ENCODE data around the gene PLA2G2F. TPM values are rescaled to one million over a fixed set of nuclear protein-coding genes. Genes with fewer than 3 reads are reported as not detected.

Gene PLA2G2F
- total and polyA plus RNA-seq, 9 of the 15 experiments (the other 6 are each of a cell fraction or from before 2014, with no cell fraction given), result not detected

DNA sequence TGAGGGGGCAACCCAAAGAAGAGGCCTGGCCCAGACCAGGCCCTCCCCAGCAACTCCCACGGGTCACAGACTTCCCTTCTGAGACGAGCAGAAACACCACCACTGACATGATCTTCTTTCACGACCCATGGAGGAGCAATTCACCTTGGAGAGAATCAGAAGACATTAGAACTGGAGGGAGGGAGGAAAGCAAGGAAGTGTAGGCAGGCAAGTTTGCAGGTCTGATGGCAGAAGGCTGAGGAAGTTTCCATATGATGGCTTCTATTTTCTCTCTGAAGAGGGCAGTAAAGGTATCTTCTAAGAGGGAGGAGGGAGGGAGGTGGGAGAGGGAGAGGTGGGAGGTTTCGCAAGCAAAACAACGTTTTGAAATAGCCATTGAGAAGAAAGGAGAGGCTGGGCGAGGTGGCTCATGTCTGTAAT is 45.4 kb downstream of the PLA2G2F start (continued):
- TF ChIP-seq, protein P1, sequence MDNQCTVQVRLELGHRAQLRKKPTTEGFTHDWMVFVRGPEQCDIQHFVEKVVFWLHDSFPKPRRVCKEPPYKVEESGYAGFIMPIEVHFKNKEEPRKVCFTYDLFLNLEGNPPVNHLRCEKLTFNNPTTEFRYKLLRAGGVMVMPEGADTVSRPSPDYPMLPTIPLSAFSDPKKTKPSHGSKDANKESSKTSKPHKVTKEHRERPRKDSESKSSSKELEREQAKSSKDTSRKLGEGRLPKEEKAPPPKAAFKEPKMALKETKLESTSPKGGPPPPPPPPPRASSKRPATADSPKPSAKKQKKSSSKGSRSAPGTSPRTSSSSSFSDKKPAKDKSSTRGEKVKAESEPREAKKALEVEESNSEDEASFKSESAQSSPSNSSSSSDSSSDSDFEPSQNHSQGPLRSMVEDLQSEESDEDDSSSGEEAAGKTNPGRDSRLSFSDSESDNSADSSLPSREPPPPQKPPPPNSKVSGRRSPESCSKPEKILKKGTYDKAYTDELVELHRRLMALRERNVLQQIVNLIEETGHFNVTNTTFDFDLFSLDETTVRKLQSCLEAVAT (IDR thresholded peaks at IDR 0.05), result peak in 1 of 2 experiments; percentile 76; a peak in 2 of 4 replicates
- TF ChIP-seq ZC3H4 (CRISPR knock-in tag; IDR thresholded peaks at IDR 0.05; ENCODE audit: borderline replicate concordance), result no peak
- peak; percentile 77; the same call in 1 of the 2 replicates for TF ChIP-seq ZNF263 (CRISPR knock-in tag; IDR thresholded peaks at IDR 0.05; ENCODE audit: borderline replicate concordance)
- peak; percentile 41 for TF ChIP-seq BRD9 (IDR thresholded peaks at IDR 0.05; ENCODE audit: low read depth, partially characterized antibody)
- 0 out of 2 replicates have a peak, but pooled peaks have one; percentile 24 for TF ChIP-seq OTX1 (CRISPR knock-in tag; IDR thresholded peaks at IDR 0.05)
- TF ChIP-seq, protein P2, sequence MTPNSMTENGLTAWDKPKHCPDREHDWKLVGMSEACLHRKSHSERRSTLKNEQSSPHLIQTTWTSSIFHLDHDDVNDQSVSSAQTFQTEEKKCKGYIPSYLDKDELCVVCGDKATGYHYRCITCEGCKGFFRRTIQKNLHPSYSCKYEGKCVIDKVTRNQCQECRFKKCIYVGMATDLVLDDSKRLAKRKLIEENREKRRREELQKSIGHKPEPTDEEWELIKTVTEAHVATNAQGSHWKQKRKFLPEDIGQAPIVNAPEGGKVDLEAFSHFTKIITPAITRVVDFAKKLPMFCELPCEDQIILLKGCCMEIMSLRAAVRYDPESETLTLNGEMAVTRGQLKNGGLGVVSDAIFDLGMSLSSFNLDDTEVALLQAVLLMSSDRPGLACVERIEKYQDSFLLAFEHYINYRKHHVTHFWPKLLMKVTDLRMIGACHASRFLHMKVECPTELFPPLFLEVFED (CRISPR knock-in tag; conservative IDR thresholded peaks at IDR 0.05), result peak; percentile 54; the same call in 1 of the 2 replicates
- TF ChIP-seq, protein P3, sequence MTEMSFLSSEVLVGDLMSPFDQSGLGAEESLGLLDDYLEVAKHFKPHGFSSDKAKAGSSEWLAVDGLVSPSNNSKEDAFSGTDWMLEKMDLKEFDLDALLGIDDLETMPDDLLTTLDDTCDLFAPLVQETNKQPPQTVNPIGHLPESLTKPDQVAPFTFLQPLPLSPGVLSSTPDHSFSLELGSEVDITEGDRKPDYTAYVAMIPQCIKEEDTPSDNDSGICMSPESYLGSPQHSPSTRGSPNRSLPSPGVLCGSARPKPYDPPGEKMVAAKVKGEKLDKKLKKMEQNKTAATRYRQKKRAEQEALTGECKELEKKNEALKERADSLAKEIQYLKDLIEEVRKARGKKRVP (CRISPR knock-in tag; IDR thresholded peaks at IDR 0.05), result no peak
- 0 out of 2 replicates have a peak, but pooled peaks have one; percentile 19 for TF ChIP-seq ZNF584 (CRISPR knock-in tag; IDR thresholded peaks at IDR 0.05; ENCODE audit: low read depth)
- TF ChIP-seq, protein P4, sequence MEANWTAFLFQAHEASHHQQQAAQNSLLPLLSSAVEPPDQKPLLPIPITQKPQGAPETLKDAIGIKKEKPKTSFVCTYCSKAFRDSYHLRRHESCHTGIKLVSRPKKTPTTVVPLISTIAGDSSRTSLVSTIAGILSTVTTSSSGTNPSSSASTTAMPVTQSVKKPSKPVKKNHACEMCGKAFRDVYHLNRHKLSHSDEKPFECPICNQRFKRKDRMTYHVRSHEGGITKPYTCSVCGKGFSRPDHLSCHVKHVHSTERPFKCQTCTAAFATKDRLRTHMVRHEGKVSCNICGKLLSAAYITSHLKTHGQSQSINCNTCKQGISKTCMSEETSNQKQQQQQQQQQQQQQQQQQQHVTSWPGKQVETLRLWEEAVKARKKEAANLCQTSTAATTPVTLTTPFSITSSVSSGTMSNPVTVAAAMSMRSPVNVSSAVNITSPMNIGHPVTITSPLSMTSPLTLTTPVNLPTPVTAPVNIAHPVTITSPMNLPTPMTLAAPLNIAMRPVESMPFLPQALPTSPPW (CRISPR knock-in tag; IDR thresholded peaks at IDR 0.05), result peak; percentile 86
- TF ChIP-seq, protein P5, sequence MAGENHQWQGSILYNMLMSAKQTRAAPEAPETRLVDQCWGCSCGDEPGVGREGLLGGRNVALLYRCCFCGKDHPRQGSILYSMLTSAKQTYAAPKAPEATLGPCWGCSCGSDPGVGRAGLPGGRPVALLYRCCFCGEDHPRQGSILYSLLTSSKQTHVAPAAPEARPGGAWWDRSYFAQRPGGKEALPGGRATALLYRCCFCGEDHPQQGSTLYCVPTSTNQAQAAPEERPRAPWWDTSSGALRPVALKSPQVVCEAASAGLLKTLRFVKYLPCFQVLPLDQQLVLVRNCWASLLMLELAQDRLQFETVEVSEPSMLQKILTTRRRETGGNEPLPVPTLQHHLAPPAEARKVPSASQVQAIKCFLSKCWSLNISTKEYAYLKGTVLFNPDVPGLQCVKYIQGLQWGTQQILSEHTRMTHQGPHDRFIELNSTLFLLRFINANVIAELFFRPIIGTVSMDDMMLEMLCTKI (IDR thresholded peaks at IDR 0.05; ENCODE audit: partially characterized antibody), result no peak
- 0 out of 2 replicates have a peak, but pooled peaks have one; percentile 57 for TF ChIP-seq NFATC3 (IDR thresholded peaks at IDR 0.05)
- TF ChIP-seq, protein P6, sequence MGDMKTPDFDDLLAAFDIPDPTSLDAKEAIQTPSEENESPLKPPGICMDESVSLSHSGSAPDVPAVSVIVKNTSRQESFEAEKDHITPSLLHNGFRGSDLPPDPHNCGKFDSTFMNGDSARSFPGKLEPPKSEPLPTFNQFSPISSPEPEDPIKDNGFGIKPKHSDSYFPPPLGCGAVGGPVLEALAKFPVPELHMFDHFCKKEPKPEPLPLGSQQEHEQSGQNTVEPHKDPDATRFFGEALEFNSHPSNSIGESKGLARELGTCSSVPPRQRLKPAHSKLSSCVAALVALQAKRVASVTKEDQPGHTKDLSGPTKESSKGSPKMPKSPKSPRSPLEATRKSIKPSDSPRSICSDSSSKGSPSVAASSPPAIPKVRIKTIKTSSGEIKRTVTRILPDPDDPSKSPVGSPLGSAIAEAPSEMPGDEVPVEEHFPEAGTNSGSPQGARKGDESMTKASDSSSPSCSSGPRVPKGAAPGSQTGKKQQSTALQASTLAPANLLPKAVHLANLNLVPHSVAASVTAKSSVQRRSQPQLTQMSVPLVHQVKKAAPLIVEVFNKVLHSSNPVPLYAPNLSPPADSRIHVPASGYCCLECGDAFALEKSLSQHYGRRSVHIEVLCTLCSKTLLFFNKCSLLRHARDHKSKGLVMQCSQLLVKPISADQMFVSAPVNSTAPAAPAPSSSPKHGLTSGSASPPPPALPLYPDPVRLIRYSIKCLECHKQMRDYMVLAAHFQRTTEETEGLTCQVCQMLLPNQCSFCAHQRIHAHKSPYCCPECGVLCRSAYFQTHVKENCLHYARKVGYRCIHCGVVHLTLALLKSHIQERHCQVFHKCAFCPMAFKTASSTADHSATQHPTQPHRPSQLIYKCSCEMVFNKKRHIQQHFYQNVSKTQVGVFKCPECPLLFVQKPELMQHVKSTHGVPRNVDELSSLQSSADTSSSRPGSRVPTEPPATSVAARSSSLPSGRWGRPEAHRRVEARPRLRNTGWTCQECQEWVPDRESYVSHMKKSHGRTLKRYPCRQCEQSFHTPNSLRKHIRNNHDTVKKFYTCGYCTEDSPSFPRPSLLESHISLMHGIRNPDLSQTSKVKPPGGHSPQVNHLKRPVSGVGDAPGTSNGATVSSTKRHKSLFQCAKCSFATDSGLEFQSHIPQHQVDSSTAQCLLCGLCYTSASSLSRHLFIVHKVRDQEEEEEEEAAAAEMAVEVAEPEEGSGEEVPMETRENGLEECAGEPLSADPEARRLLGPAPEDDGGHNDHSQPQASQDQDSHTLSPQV (IDR thresholded peaks at IDR 0.05), result peak; percentile 27
- TF ChIP-seq ZNF444 (CRISPR knock-in tag; IDR thresholded peaks at IDR 0.05), result peak; percentile 84
- 0 out of 2 replicates have a peak, but pooled peaks have one; percentile 58 for TF ChIP-seq GTF2E2 (tag; IDR thresholded peaks at IDR 0.05)

Data from K562 (cell line).